T-helper 1 cell treated with Interleukin-12 subunit alpha and Interleukin-12 subunit beta and Interleukin-4 antibody, amounts not matched to agents 30 ng/mL and 1 ng/mL, for 36 hours (primary cell): ENCODE measurements around the gene ECE2. TPM values are rescaled to one million over a fixed set of nuclear protein-coding genes. Genes with fewer than 3 reads are reported as not detected.

Experiments used
- intact Hi-C: fragments of 100-400 bp; cut with micrococcal nuclease; formaldehyde crosslinking; loops from one replicate; pipeline ENCODE4 v1.15.1; 2024
- total RNA-seq: library from RNA; stranded (reverse); gene quantifications from 2 replicates; pipeline ENCODE4 v1.2.3, GENCODE V29; 2022

Gene ECE2
- total RNA-seq, result not detected in 2 replicates

DNA sequence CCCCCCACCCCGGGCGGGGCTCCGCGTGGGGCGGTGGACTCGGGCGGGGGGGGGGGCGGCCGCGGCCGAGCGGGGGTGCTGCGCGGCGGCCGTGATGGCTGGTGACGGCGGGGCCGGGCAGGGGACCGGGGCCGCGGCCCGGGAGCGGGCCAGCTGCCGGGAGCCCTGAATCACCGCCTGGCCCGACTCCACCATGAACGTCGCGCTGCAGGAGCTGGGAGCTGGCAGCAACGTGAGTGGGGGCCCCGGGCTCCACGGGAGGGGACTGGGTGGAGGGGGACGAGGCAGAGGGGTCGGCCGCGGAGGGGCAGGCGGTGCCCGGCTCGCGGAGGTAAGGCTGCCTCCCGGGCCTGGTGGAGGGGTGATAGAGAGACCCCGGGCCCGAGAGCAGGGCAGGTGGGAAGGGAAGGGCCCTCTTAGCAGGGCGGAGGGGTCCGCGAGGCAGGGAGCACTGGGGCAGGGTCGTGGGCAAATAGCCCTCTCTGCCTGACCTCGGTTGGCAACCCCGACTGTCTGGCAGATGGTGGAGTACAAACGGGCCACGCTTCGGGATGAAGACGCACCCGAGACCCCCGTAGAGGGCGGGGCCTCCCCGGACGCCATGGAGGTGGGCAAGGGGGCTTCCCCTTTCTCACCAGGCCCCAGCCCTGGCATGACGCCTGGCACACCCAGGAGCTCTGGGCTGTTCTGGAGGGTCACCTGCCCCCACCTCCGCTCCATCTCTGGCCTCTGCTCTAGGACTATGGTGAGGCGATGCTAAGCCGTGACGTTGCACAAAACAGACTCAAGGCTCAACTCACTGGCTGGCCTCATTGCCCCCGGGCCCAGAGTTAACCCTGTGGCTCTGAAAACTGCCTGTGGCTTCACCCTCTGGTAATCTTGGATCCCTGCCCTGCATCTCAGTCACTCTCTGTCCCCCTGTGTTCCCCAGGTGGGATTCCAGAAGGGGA is at the start of gene ECE2:
Gene ECE2 (plus strand): TSS at position 62 of the 950 bp plus-strand sequence. CDS start 132 bp downstream, at position 194.
- intact Hi-C loops, result no loop called here

DNA sequence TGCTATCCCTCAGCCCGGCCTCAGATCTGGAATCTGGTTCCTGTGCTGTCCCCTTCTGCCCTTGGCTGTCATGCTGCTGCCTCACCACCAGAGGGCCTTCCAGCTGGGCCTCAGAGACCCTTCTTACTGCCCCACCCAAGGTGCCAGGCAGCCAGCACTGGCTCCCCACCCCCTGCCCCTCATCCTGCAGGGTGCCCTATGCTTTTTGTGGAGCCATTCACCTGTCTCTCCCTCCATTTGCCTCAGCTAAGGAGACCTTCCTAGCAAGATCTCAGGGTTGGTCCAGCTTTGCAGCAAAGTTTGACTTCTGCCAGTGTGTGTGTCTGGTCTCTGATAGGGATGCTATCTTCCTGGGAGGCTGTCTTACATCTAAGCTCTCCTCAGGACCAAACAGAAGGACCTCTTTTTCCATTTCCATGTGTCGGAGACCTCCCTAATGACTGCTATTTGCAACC is 48.3 kb upstream of the ECE2 start:
- intact Hi-C loops, result loop anchor here (1.0 to 5.0 kb wide), 4 partner anchors 23 to 315 kb away; partner anchors contain the start of gene CAMK2N2

DNA sequence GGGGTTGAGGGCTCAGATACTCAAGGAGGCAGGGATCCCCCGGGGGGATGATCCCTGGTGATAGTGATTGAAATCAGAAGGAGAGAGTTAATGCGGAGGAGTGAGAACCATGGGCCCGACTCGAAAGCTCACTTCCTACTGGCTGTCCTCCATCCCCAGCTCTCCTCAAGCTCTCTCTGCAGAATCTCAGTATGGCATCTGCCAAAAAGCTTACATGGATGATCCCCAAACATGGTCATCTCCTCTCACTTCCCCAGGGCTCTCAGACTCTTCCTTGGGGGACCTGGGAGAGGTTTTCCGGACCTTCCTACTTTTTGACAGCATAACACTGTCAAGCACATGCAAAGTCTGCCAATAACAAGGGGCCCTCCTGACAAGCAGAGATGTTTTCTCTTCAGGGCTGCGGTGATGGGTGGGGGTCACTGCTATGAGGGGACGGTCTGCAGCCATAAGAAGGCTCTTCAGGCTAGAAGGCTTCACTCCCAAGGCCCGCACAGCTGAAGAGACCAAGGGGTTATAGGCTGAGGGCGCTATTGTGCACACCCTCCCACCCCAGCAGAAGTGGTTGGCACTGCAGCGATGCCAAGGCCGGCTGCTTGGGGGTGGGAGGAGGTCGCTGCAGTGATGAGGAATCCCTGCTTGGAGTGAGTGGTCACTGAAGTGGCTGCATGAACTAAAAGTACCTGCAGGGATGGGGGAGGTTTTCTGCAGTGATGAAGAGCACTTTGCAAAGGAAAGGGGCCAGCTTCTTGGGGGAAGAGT is 47.3 kb upstream of the ECE2 start:
- intact Hi-C loops, result loop anchor here (1.0 to 5.0 kb wide), 3 partner anchors 34 to 314 kb away; partner anchors contain the start of gene CAMK2N2

DNA sequence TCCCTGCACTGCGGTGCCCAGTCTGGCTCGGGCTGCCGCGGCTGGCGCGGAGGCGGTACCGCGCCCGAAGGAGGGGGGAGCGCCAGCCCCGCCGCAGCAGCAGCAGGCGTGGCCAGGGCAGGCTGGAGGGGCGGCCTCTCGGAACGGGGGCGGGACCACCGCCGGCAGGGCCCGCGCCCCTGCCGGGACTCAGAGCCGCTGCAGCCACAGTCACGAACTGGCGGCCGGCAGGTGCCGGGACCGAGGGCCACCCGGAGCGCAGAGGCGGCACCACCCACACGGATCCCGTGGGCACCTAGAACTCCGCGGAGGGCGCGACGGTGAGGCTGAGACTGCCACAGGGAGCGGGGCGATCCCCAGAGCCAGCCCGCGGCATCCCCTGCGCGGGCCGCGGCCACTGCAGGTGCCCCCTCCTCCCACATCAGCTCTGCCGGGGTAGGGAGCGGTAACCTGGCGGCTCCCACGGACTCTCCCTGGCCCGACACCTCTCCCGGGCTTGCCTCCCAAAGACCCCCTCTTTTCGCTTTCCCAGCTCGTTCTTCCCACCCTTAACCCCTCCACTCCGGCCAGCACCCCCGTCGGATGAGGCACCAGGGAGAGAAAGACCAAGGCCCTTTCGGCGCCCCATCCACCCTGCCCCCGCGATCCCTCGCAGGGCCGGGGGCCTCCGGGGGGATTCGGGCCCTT is 46.3 kb upstream of the ECE2 start, which contains the start of gene VWA5B2:
Gene VWA5B2 (plus strand): TSS at position 192 of the 687 bp plus-strand sequence. CDS start 944 bp downstream, outside the sequence.
- intact Hi-C loops, result loop anchor here (1.0 to 5.0 kb wide), 3 partner anchors 33 to 313 kb away; partner anchors contain the start of gene CAMK2N2

DNA sequence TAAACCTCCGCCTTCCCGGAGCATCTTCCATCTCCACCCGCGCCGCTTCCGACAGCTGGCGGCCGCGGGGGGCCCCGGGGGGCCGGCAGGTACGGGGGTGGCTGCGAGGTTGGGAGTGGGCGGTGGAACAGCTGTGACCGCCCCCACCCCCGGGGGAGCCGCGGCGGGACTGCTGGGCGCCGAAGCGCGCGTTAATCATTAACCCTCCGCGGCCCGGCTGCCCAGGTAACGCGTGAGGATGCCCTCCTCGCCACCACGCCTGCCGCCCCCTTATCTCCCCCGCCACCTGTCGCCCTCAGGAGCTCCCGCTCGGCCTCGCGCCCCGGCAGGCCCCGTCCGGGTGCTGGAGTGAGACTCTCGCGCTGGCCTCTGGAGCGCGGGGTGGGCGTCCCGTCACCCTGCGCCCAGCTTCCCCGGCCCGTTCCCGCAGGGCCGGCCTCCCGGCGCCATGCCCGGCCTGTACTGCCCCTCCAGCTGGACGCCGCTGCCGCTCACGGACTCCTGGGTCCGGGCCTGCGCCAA is 45.7 kb upstream of the ECE2 start:
- intact Hi-C loops, result no loop called here

DNA sequence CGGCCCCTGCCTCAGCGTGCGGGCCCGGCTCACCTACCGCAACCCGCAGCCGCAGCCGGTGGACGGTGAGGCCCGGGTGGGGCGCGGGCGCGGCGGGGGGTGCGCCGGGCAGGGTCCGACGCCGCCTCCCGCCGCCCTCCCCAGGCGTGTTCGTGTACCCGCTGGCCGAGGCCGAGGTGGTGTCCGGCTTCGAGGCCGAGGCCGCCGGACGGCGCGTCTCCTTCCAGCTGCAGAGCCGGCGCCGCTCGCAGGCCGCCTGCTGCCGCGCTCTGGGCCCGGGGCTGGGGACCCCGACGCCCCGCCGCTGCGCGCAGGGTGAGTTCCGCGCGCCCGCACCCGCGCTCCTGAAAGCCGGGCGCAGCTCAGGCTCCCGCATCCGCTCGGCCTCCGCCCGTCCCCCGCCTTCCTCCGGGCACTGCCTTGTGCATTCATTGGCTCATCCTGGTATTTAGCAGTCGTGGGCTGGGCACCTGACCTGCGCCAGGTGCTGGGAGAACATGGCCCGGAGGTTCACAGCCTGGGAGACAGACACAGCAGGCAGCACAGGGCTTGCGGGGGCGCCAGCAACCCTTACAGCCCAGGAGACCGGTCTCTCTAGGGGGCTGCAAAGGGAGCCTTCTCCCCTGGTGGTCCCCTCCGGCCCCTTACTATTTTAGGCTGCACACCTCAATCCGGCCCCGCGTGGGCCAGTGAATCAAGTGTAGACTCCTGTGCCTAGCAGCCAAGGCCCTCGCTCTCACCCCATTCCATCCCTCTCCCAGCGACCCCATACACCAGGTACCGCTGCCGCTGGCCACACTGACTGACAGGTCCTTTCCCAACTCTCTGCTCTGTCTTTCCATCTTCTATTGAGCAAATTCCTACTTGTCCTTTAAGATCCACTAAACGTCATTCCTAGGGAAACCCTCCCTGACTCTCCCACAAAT is 45.0 kb upstream of the ECE2 start:
- intact Hi-C loops, result no loop called here

DNA sequence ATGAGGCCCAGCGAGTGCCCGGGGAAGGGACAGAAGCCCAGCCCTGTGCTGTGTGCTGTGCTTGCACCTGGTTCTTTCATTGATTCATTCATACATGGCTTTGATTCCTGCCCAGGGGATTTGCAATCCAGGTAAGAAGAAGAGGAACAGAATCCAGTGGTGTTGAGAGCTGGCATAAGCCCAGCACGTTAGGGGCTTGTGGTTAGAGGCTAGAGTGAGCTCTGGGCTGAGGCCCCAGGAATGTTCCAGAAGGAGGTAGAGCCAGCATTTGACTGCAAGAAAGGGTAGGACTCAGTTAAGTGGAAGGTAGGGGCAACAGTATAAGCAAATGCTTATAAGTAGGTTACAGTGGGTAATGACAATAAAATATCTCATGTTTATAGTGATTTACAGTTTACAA is 44.2 kb upstream of the ECE2 start:
- intact Hi-C loops, result no loop called here

DNA sequence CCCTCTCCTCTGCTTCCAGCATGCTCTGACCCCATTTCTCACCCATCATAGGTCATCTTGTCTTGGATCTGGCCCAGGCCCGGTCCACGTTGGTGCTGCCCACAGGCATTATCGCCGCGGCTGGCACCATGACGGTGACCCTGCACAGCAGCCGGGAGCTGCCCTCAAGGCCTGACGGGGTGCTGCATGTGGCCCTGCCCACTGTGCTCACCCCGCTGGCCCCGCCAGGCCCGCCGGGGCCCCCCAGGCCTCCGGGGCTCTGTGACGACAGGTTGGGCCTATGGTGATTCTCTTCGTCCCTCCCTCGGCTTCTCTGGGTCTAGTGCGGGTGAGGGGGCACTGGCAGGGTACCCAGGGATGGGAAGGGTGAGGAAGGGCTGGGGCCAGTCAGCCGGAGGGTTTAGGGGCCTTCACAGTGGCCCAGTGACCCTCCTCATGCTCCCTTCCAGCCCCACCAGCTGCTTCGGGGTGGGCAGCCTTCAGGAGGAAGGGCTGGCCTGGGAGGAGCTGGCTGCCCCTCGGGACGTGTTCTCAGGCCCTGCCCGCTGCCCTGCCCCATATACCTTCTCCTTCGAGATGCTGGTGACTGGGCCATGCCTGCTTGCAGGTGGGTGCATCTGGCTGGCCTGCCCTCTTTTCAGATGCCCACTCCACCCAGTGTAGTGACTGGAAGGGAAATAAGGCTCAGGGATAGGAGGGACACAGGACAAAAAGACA is 42.5 kb upstream of the ECE2 start:
- intact Hi-C loops, result no loop called here

DNA sequence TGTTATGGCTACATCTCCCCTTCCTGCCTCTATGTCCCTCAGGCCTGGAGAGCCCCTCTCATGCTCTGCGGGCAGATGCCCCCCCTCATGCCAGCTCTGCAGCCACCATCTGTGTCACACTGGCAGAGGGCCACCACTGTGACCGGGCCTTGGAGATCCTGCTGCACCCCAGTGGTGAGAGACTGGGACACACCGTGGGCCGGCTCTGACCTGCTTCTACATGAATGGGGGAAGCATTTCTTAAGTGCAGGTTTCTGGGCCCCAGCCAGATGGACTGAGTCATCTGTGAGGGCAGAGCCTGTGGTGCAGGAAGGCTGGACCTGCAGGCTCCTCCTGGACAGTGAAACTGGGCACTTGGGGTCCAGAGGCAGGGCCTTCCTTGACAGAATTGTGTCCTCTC is 41.6 kb upstream of the ECE2 start:
- intact Hi-C loops, result no loop called here

DNA sequence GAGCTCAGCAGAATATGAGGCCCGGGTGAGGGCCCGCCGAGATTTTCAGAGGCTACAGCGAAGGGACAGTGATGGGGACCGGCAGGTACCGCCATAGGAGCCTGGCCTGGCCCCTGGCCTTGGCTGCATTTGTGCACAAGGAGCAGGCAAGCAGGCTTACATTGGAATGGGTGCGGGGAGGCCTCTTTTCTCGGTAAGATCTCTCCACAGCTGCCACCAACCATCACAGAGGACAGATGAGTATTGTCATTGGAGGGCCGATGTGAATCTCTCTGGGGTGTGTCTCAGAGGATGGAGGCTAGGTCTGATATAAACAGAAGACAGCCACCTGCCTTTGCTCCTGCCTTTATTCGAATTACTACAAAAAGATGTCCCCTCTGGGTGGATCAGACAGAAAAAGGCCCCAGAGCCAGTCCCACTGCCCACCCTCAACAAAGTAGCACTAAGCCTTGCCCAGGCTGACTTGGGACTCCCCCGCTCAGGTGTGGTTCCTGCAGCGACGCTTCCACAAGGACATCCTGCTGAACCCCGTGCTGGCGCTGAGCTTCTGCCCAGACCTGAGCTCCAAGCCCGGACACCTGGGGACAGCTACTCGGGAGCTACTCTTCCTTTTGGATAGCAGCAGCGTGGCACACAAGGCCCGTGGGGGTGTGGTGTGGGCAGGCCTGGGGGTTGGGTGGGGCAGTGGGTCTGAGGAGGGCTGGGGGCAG is 41.0 kb upstream of the ECE2 start:
- intact Hi-C loops, result no loop called here

DNA sequence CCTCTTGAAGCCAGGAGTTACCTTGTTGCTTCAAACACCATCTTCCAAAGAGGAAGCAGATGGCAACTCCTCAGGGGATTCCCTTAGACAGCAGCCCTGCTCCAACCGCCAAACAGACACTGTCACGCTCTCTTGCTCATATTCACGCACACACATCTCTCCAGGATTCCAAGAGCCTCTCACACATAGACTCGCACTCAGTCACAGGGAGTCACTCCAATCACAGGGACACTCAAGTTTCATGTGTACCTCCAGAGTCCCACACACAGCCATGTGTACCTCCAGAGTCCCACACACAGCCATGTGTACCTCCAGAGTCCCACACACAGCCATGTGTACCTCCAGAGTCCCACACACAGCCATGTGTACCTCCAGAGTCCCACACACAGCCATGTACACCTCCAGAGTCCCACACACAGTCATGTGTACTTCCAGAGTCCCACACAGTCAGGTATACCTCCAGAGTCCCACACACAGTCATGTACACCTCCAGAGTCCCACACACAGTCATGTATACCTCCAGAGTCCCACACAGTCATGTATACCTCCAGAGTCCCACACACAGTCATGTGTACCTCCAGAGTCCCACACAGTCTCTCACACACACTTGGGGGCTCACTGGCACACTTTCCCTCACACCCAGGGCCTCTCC is 40.3 kb upstream of the ECE2 start:
- intact Hi-C loops, result no loop called here

DNA sequence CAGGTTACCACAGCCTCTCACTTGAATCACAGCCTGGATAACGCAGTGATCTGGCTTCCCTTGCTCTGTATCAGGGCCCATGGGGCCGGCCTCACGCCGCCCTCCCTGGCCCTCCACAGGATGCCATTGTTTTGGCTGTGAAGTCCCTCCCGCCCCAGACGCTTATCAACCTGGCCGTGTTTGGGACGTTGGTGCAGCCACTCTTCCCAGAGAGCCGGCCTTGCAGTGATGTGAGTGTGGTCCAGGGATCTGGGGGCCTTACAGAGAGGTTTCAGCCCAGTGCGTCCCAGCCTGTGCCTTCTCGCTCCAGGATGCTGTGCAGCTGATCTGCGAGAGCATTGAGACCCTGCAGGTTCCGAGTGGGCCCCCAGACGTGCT is 39.8 kb upstream of the ECE2 start:
- intact Hi-C loops, result no loop called here

DNA sequence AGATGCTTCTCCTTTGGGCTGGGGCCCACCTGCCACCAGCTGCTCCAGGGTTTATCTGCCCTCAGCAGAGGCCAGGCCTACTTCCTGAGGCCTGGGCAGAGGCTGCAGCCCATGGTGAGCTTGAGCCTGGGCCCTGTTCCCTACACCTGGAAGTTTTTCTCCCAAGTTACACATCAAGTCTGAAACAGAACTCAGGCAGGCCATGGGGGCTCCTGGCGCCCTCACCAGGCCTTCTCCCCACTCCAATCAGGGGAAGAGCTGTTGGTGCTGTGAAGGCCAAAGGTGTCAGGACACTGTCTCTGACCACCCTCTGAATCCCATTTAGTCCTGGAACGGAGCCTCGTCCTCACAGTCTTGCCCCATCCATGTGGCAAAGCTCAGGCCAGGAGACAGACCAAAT is 39.2 kb upstream of the ECE2 start:
- intact Hi-C loops, result no loop called here

DNA sequence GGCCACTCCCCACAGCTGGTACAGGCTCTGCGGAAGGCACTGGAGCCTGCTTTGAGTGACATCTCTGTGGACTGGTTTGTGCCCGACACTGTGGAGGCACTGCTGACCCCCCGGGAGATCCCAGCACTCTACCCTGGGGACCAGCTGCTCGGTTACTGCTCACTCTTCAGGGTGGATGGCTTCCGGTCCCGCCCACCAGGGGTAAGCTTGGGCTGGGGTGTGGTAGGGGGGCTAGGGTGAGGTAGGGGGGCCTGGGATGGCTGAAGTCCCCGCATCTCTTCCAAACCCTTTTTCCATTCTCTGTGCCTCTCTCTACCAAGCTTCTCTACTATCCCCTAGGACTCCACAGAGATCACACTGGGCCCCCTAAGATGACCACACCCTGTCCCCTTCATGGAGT is 38.6 kb upstream of the ECE2 start:
- intact Hi-C loops, result no loop called here

DNA sequence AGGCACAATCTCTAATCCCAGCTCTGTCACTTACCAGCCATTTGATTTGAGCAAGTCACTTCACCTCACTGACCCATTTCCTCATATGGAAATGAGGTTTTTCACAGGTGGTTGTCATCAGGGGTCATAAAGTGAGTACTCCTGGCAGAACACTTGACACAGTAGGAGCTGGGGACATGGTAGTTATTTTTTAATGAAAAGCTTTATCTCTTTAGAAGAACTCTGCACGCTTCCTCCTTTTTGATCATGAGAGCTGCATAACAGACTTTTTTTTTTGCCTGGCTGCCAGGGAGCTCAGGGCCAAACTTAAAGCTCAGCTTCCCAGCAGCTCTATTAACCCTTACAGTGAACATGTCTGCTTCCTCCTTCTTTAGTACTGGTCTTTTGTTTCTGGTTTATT is 38.0 kb upstream of the ECE2 start:
- intact Hi-C loops, result no loop called here

DNA sequence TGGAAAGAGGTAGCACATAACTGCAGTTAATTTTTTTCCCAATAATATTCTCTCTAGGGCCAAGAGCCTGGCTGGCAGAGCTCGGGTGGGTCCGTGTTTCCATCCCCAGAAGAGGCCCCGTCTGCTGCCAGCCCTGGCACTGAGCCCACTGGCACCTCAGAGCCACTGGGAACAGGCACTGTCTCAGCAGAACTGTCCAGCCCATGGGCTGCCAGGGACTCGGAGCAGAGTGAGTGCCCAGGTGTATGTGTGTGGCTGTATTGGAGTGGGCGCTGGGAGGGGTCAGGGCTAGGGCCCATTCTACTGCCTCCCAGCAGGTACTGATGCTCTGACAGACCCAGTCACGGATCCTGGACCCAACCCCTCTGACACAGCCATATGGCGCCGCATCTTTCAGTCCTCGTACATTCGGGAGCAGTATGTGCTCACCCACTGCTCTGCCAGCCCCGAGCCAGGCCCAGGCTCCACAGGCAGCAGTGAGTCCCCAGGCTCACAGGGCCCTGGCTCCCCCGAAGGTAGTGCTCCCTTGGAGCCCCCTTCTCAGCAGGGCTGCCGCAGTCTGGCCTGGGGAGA is 37.5 kb upstream of the ECE2 start:
- intact Hi-C loops, result no loop called here

DNA sequence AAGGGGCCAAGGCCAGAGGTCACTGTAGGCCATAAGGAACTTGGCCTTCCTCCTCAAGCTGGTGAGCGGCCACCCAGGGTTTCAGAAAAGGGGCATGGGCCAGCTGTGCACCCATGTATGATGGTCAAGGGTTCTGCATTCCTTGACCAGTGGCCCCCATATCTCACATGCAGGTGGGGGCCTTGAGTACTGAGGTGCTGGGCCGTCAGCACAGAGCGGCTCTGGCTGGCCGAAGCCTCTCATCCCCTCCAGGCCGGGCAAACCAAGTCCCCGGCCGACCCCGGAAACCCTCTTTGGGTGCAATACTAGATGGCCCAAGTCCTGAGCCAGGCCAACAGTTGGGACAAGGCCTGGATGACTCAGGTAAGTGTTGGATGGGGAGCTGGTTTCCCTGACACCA is 36.6 kb upstream of the ECE2 start:
- intact Hi-C loops, result no loop called here

DNA sequence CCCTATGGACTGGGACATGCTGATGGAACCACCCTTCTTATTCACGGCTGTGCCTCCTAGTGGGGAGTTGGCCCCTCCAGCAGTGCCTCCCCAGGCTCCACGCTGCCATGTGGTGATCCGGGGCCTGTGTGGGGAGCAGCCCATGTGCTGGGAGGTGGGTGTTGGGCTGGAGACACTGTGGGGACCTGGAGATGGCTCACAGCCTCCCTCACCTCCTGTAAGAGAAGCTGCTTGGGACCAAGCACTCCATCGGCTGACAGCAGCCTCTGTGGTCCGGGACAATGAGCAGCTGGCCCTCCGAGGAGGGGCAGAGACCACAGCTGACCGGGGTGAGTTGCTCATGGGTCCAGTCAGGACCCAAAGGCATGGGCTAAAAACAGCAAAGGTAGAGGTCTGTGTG is 36.1 kb upstream of the ECE2 start:
- intact Hi-C loops, result no loop called here
